ENCODE measurements around the gene WDR64.

The WDR64 gene

GRCh38 chr1:241630899-241631298 lies 21.2 kb upstream of the WDR64 start:
- FAIRE-seq (no peak), DNase-seq (ENCODE audit: insufficient read length, low spot score) (no peak)

DNA sequence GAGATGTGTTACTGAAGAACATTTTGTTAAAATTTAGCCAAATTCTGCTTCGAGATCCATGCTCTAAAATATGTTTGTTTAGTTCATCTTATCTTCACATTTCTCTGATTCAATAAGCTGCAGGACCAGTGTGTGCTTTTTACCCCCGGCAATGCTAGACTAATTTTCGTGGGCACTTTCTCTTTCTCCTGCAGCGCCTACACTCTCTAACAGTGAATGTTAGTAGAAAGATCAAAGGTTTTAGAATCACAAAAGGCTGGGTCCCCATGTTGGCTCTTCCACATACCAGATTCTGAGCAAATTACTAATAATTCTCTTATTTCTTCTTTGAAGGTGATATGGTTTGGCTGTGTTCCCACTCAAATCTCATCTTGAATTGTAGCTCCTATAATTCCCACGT lies 20.4 kb upstream of the WDR64 start:
- no peak for DNase-seq (ENCODE audit: insufficient read length, low spot score)
- no peak for FAIRE-seq

DNA sequence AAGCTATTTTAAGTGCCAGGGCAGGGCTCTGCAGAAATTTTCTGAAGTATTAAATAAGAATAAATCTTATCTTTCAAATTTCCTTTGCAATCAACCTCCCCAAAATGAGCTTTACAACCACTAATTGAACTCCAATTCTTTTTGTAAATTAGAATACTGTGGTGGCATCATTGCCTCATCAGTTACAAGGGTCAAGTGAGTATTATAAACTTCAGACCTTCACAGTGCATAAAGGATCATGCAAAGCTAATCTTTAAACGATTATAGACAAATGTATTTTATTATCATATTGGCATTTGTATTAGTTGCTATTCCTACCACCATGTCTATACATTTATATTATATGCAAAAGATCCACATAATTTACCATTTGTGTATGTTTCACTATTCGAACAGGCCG lies 19.1 kb upstream of the WDR64 start:
- FAIRE-seq (no peak), DNase-seq (ENCODE audit: insufficient read length, low spot score) (no peak)

- FAIRE-seq (peak; percentile 86), DNase-seq (ENCODE audit: insufficient read length, low spot score) (no peak)
Observed at GRCh38 chr1:241635556-241636152, 16.4 kb upstream of the WDR64 start.

- peak; percentile 53 for FAIRE-seq
- no peak for DNase-seq (ENCODE audit: insufficient read length, low spot score)
Observed at GRCh38 chr1:241636291-241636690, 15.8 kb upstream of the WDR64 start.

DNA sequence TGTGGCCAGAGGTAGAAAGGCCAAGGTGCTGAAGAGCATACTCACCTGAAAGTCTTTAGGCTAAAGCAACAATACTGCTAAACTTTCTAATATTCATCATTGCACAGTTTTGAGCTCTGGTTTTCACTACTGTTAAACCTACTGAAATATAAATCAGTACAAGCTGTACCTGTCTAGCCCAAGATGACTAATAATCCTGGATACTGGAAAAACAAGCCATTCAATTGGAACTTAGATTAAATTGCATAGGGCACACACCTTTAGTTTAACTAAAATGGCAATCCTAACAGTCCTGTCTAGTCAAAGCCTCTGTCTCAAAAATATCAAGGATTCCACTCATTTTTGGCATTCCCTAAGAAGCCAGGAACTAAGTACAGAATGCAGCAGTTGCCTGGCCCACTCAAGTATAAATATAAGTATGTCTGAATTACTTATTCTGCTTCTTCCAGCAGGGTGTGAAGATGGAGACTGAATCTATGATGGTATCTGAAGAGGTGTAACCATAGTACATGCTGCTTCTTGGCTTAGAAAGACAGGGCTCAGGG lies 15.0 kb upstream of the WDR64 start:
- FAIRE-seq (no peak), DNase-seq (ENCODE audit: insufficient read length, low spot score) (no peak)

- DNase-seq (ENCODE audit: insufficient read length, low spot score) (no peak), FAIRE-seq (peak; percentile 64)
Observed at GRCh38 chr1:241637604-241638003, 14.5 kb upstream of the WDR64 start.

DNA sequence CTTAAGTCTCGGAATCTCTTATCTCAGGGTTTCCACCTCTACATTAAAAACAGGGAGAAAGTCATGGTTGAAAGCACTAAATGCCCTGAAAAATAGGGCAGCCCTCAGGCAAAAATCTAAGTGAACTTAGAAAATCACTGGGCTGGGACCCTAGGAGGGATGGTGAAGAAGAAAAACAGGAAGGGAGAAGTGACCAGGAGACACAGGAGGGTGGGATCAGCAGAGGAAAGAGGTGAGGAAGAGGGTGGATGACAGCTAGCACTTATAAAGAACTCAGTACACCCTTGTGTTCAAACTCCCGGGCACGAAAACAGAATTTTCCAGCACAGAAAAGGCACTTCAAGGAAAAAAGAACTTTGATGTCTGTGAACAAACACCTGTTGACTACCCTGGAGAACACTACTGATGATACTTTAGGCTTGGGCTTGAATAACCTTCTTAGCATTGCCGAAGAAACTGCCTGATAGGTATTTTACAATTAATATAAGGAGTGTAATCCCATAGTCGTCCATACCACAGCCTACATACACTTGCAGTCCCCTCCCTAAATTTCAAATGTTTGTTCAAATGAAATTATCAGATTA lies 13.9 kb upstream of the WDR64 start:
- DNase-seq (ENCODE audit: insufficient read length, low spot score) (no peak), FAIRE-seq (no peak)

GRCh38 chr1:241638909-241639622 lies 13.0 kb upstream of the WDR64 start:
- FAIRE-seq: peak; percentile 84
- DNase-seq (ENCODE audit: insufficient read length, low spot score): no peak

DNA sequence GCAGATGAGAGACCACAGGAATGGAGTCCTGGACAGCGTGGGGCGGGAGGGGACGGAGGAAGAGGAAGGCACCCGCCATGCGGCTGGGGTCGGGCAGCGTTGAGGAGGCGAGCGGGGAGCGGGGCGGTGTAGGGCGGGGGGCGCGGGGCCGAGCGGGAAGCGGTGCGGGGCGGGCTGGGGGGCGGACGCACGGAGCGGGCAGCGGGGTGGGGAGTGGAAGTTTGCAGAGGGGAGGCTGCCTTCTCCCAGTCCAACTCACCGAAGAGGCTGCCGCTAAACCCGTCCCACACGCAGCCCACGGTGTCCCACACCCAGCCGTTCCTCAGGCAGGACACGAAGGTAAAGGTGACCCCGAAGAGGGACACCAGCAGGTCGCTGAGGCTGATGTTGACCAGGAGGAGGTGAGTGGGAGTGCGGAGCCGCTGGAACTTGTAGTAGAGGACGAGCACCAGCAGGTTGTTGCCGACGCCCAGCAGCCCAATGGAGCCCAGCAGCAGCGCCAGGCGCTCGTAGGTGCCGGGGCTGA lies 12.4 kb upstream of the WDR64 start:
- DNase-seq (ENCODE audit: insufficient read length, low spot score) (peak; percentile 52), FAIRE-seq (no peak)

- DNase-seq (ENCODE audit: insufficient read length, low spot score) (peak; percentile 88), FAIRE-seq (peak; percentile 87)
Observed at GRCh38 chr1:241640149-241640866, 11.8 kb upstream of the WDR64 start, which contains the start of the genes CHML and OPN3. CHML (minus strand) TSS chr1:241640369; CDS start chr1:241635766, 4,603 bp downstream. OPN3 (minus strand) TSS chr1:241640369; CDS start chr1:241640254, 115 bp downstream.

DNA sequence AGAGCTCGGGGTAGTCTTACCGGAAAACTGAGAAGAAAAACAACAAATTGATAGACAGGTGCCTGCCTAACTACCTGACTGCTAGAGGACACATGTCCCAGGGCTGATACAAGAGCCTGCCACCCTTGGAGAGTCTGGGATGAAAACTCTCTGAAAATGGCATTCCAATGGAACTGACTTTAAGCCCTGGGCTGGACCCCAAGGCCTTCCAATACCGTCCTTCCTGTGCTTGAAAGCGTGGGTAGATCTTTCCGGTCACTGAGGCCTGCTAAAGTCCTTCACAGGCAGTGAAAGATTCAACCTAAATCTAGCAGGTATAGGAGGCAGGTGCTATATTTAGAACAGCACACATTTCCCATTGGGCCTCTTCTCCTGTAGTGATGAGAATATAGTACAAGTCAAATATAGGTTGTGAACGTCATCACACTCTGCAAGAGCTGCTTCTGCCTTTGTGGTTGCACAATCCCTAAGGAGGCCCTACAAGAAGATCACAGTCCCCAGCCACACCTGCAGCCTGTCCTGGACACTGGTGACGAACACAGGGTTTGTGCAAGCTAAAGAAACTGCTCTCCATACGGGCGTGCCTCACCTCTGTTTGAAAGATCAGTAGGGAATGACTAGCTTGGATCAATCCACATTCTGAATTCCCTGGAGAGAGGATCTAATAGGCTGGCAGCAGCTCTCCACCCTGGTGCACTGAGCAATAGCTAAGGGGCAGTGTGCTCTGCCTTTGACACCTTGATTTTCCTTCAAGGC lies 11.0 kb upstream of the WDR64 start:
- no peak for DNase-seq (ENCODE audit: insufficient read length, low spot score)
- peak; percentile 52 for FAIRE-seq

GRCh38 chr1:241641773-241642592 lies 10.1 kb upstream of the WDR64 start:
- no peak for FAIRE-seq
- no peak for DNase-seq (ENCODE audit: insufficient read length, low spot score)

GRCh38 chr1:241642593-241642944 lies 9.5 kb upstream of the WDR64 start:
- DNase-seq (ENCODE audit: insufficient read length, low spot score) (no peak), FAIRE-seq (no peak)

- FAIRE-seq (no peak), DNase-seq (ENCODE audit: insufficient read length, low spot score) (no peak)
Observed at GRCh38 chr1:241644259-241644658, 7.8 kb upstream of the WDR64 start.

- no peak for DNase-seq (ENCODE audit: insufficient read length, low spot score)
- FAIRE-seq: no peak
Observed at GRCh38 chr1:241645199-241645598, 6.9 kb upstream of the WDR64 start.

DNA sequence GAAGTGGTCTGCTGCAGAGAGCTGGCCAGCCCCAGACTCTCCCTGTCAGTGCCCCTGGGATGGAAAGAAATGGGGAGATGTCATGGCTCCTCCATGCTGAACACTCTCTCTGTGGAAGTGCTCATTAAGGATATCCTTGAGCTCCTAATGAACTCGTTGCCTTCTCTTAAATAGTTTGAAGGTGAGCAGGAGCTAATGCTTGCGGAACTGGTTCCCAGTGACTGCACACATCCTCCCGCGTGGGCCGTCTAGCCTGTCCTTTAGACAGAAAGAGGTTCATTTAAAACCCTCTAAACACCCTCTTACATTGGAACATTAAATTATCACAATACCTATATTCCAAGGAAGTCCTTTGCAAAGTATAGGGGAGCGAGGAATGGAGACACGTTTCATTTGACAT lies 5.9 kb upstream of the WDR64 start:
- no peak for FAIRE-seq

GRCh38 chr1:241647658-241648057 lies 4.4 kb upstream of the WDR64 start:
- FAIRE-seq: no peak
- no peak for DNase-seq (ENCODE audit: insufficient read length, low spot score)

More for the DNA sequence above, 5.9 kb upstream of the WDR64 start:
- no peak for DNase-seq (ENCODE audit: insufficient read length, low spot score)

GRCh38 chr1:241648159-241648558 lies 3.9 kb upstream of the WDR64 start:
- DNase-seq (ENCODE audit: insufficient read length, low spot score) (no peak), FAIRE-seq (no peak)

Data from GM19239 (cell line).